ENCODE measurements around the gene PPIL4. TPM values are rescaled to one million over a fixed set of nuclear protein-coding genes. Genes with fewer than 3 reads are reported as not detected.

The PPIL4 gene
- total and polyA plus RNA-seq, 2 experiments from 2014 or later, result 31.4 to 38.7 TPM

- WGBS (ENCODE audit: low lambda C conversion rate, missing lambda C conversion rate), result under 1% methylated on average over 42 of the region's 59 CpGs
- TF ChIP-seq CTCF (IDR thresholded peaks at IDR 0.05; ENCODE audit: poor library complexity) (peak; percentile 71), EZH2phosphoT487 (IDR thresholded peaks at IDR 0.05; ENCODE audit: low read depth, severe bottlenecking, unreplicated experiment) (no peak), EZH2 (IDR thresholded peaks at IDR 0.05; ENCODE audit: borderline replicate concordance) (no peak)
- H3K36me3 ChIP-seq (replicated peaks; ENCODE audit: insufficient read depth, low read depth), result no peaks in the 10 kb centered on the region
These were observed 19.9 kb upstream of the PPIL4 start, which contains the start of gene GINM1 for GRCh38 chr6:149565527-149566409. Gene GINM1 (plus strand): TSS chr6:149566375. CDS start chr6:149566415, 40 bp downstream.

GRCh38 chr6:149563928-149564325 lies 18.1 kb upstream of the PPIL4 start:
- Histone ChIP-seq H3K27ac (no peak overlapping the region), H4K20me1 (ENCODE audit: insufficient read depth, poor library complexity, severe bottlenecking) (peaks cover 18% of the 10 kb centered on the region), H3K4me2 (no peak overlapping the region), H2AFZ (no peak overlapping the region), H3K4me1 (ENCODE audit: insufficient read depth) (peaks cover 8% of the 10 kb centered on the region), H3K36me3 (replicated peaks; ENCODE audit: insufficient read depth, low read depth) (no peaks in the 10 kb centered on the region), H3K79me2 (peaks cover 23% of the 10 kb centered on the region), H3K4me3 (no peak overlapping the region), H3K9me2 (replicated peaks; ENCODE audit: insufficient read depth) (no peaks in the 10 kb centered on the region), H3K27me3 (peaks cover 10% of the 10 kb centered on the region), H3K9me3 (ENCODE audit: low read depth) (no peaks in the 10 kb centered on the region)
- WGBS (ENCODE audit: low lambda C conversion rate, missing lambda C conversion rate), result 67% methylated on average over 3 of the region's 3 CpGs
- TF ChIP-seq CTCF (IDR thresholded peaks at IDR 0.05; ENCODE audit: poor library complexity), result no peak
- TF ChIP-seq EZH2phosphoT487 (IDR thresholded peaks at IDR 0.05; ENCODE audit: low read depth, severe bottlenecking, unreplicated experiment), result no peak
- no peak for TF ChIP-seq EZH2 (IDR thresholded peaks at IDR 0.05; ENCODE audit: borderline replicate concordance)
- no peak for DNase-seq (ENCODE audit: low spot score)

More at GRCh38 chr6:149565527-149566409, 19.9 kb upstream of the PPIL4 start, which contains the start of gene GINM1:
- peaks cover 35% of the 10 kb centered on the region for H4K20me1 ChIP-seq (ENCODE audit: insufficient read depth, poor library complexity, severe bottlenecking)
- peak within 1 kb of the TSS; percentile 91 for H3K4me2 ChIP-seq
- no peaks in the 10 kb centered on the region for H3K9me2 ChIP-seq (replicated peaks; ENCODE audit: insufficient read depth)
- H3K27ac ChIP-seq, result peak within 1 kb of the TSS; percentile 98
- peak; percentile 97 for DNase-seq (ENCODE audit: low spot score)
- no peaks in the 10 kb centered on the region for H3K27me3 ChIP-seq
- H3K9me3 ChIP-seq (ENCODE audit: low read depth), result no peaks in the 10 kb centered on the region
- H3K4me3 ChIP-seq, result peak within 1 kb of the TSS; percentile 91
- peaks cover 8% of the 10 kb centered on the region for H3K4me1 ChIP-seq (ENCODE audit: insufficient read depth)
- H2AFZ ChIP-seq, result peak within 1 kb of the TSS; percentile 100
- H3K79me2 ChIP-seq, result peaks cover 42% of the 10 kb centered on the region

- Histone ChIP-seq H3K9me3 (ENCODE audit: low read depth) (no peaks in the 10 kb centered on the region), H3K4me3 (no peak overlapping the region), H3K4me2 (no peak overlapping the region), H4K20me1 (ENCODE audit: insufficient read depth, poor library complexity, severe bottlenecking) (peaks cover 12% of the 10 kb centered on the region), H3K27ac (no peak overlapping the region), H3K36me3 (replicated peaks; ENCODE audit: insufficient read depth, low read depth) (no peaks in the 10 kb centered on the region), H3K9me2 (replicated peaks; ENCODE audit: insufficient read depth) (no peaks in the 10 kb centered on the region), H3K79me2 (peaks cover 18% of the 10 kb centered on the region), H3K4me1 (ENCODE audit: insufficient read depth) (peaks cover 8% of the 10 kb centered on the region), H3K27me3 (peaks cover 16% of the 10 kb centered on the region), H2AFZ (no peak overlapping the region)
- 90% methylated on average over 5 of the region's 5 CpGs for WGBS (ENCODE audit: low lambda C conversion rate, missing lambda C conversion rate)
- no peak for TF ChIP-seq EZH2phosphoT487 (IDR thresholded peaks at IDR 0.05; ENCODE audit: low read depth, severe bottlenecking, unreplicated experiment)
- TF ChIP-seq CTCF (IDR thresholded peaks at IDR 0.05; ENCODE audit: poor library complexity), result no peak
- TF ChIP-seq EZH2 (IDR thresholded peaks at IDR 0.05; ENCODE audit: borderline replicate concordance), result no peak
- DNase-seq (ENCODE audit: low spot score), result peak; percentile 18
These were observed 17.5 kb upstream of the PPIL4 start for GRCh38 chr6:149563203-149563927.

Data from hepatocyte (in vitro differentiated cells).